Endodermal cell (in vitro differentiated cells): Measurements from ENCODE around the gene SMARCA2. TPM values are rescaled to one million over a fixed set of nuclear protein-coding genes. Genes with fewer than 3 reads are reported as not detected.

ENCODE experiments used
- DNase-seq: peaks from one replicate; pipeline ENCODE4 v3.0.0-alpha.2; 2017
- H3K27ac ChIP-seq: 2 replicates; pipeline ENCODE4 v1.5.1; 2013; ENCODE audit warnings: mild to moderate bottlenecking, low read depth, low read length, moderate library complexity
- H3K27me3 ChIP-seq: 2 replicates; pipeline ENCODE4 v1.6.1; 2013; ENCODE audit warnings: mild to moderate bottlenecking, low read length, moderate library complexity; ENCODE audit not compliant: insufficient read depth, control insufficient read depth, poor library complexity, severe bottlenecking
- H3K36me3 ChIP-seq: 2 replicates; pipeline ENCODE4 v1.7.0; 2013; ENCODE audit warnings: mild to moderate bottlenecking, low read length, moderate library complexity; ENCODE audit not compliant: control insufficient read depth, insufficient read depth
- H3K4me1 ChIP-seq: one replicate; pipeline ENCODE4 v1.7.0; 2013; ENCODE audit warnings: low read length; ENCODE audit not compliant: control insufficient read depth, insufficient read depth
- H3K4me3 ChIP-seq: 2 replicates; pipeline ENCODE4 v1.5.1; 2013; ENCODE audit warnings: mild to moderate bottlenecking, low read length, moderate library complexity
- H3K9ac ChIP-seq: 2 replicates; pipeline ENCODE4 v1.6.1; 2013; ENCODE audit warnings: mild to moderate bottlenecking, low read length, moderate library complexity; ENCODE audit not compliant: poor library complexity, severe bottlenecking; ENCODE audit errors: extremely low read depth
- H3K9me3 ChIP-seq: 2 replicates; pipeline ENCODE4 v1.6.1; 2013; ENCODE audit warnings: mild to moderate bottlenecking, low read length, moderate library complexity; ENCODE audit not compliant: control insufficient read depth
- H3K27ac Mint-ChIP-seq: 2 replicates; pipeline ENCODE4 v1.8.0; 2020; ENCODE audit warnings: mixed read lengths
- H3K27me3 Mint-ChIP-seq: 2 replicates; pipeline ENCODE4 v1.8.0; 2021; ENCODE audit warnings: mild to moderate bottlenecking, mixed read lengths; ENCODE audit not compliant: insufficient read depth
- H3K36me3 Mint-ChIP-seq: 2 replicates; pipeline ENCODE4 v1.8.0; 2020; ENCODE audit warnings: low read depth, mixed read lengths
- H3K4me1 Mint-ChIP-seq: 2 replicates; pipeline ENCODE4 v1.8.0; 2020; ENCODE audit warnings: mixed read lengths
- H3K4me3 Mint-ChIP-seq: 2 replicates; pipeline ENCODE4 v1.8.0; 2020; ENCODE audit warnings: mild to moderate bottlenecking, moderate library complexity, mixed read lengths
- H3K9me3 Mint-ChIP-seq: 2 replicates; pipeline ENCODE4 v1.8.0; 2020; ENCODE audit warnings: mild to moderate bottlenecking, mixed read lengths
- WGBS, 2 experiments: methylation state at CpG; one replicate each; pipeline versions ENCODE4 v1.1.5 to v1.1.7; 2013; ENCODE audit warnings: missing lambda C conversion rate in 2 of 2, mixed read lengths in 1 of 2; ENCODE audit not compliant: insufficient coverage in 1 of 2, insufficient read length in 1 of 2; 5-methylcytosine and 5-hydroxymethylcytosine counted together
- total RNA-seq, 2 donors: library from RNA; stranded (reverse); fragmentation: NEBNext Ultra II Directional in 1 of 2; extraction: Animal tissue kit (Norgen Biotek cat#: 25700) in 1 of 2; gene quantifications; 2 replicates in 1 of 2; 3 replicates in 1 of 2; pipeline ENCODE4 v1.2.1, GENCODE V29; 2021
- TF ChIP-seq, protein P1 (sequence below): fragments of 200-600 bp; sonication (generic); conservative IDR thresholded peaks from 2 replicates; pipeline ENCODE4 v1.5.0; 2021; ENCODE audit warnings: antibody characterized with exemption, mild to moderate bottlenecking

SMARCA2 gene
- total RNA-seq, 2 donors from 2014 or later, result 2.6 to 8.6 TPM

DNA sequence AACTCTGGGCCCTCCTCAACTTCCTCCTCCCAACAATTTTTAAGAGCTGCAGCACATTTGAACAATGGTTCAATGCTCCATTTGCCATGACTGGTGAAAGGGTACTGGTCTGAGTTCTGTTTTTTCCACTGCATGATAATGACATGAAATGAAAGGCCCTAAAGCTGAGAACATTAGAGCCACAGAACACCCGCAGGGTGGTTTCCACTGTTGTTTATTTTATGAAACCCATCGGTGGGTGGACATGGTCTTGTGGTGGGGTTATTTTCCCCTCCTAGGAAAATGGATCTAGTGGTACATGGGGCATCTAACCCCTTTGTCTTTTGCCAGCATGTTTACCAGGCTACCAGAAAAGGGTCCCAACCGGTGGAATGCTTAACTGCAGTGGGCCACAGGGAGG lies 71.8 kb downstream of the SMARCA2 start:
- Mint-ChIP-seq H3K27ac (no peak overlapping the region), H3K9me3 (no peaks in the 10 kb centered on the region), H3K4me3 (no peak overlapping the region), H3K27me3 (no peaks in the 10 kb centered on the region), H3K36me3 (no peaks in the 10 kb centered on the region), H3K4me1 (no peaks in the 10 kb centered on the region)
- DNase-seq, result no peak
- H3K27ac ChIP-seq, result no peak overlapping the region
- no peaks in the 10 kb centered on the region for H3K9me3 ChIP-seq
- H3K4me1 ChIP-seq, result no peaks in the 10 kb centered on the region
- no peaks in the 10 kb centered on the region for H3K36me3 ChIP-seq
- WGBS, 2 experiments, result 93 to 100% methylated on average over 2 to 3 of the region's 3 CpGs
- TF ChIP-seq, protein P1, sequence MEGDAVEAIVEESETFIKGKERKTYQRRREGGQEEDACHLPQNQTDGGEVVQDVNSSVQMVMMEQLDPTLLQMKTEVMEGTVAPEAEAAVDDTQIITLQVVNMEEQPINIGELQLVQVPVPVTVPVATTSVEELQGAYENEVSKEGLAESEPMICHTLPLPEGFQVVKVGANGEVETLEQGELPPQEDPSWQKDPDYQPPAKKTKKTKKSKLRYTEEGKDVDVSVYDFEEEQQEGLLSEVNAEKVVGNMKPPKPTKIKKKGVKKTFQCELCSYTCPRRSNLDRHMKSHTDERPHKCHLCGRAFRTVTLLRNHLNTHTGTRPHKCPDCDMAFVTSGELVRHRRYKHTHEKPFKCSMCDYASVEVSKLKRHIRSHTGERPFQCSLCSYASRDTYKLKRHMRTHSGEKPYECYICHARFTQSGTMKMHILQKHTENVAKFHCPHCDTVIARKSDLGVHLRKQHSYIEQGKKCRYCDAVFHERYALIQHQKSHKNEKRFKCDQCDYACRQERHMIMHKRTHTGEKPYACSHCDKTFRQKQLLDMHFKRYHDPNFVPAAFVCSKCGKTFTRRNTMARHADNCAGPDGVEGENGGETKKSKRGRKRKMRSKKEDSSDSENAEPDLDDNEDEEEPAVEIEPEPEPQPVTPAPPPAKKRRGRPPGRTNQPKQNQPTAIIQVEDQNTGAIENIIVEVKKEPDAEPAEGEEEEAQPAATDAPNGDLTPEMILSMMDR, result no peak
- H3K9ac ChIP-seq, result no peak overlapping the region
- no peaks in the 10 kb centered on the region for H3K27me3 ChIP-seq
- no peak overlapping the region for H3K4me3 ChIP-seq

DNA sequence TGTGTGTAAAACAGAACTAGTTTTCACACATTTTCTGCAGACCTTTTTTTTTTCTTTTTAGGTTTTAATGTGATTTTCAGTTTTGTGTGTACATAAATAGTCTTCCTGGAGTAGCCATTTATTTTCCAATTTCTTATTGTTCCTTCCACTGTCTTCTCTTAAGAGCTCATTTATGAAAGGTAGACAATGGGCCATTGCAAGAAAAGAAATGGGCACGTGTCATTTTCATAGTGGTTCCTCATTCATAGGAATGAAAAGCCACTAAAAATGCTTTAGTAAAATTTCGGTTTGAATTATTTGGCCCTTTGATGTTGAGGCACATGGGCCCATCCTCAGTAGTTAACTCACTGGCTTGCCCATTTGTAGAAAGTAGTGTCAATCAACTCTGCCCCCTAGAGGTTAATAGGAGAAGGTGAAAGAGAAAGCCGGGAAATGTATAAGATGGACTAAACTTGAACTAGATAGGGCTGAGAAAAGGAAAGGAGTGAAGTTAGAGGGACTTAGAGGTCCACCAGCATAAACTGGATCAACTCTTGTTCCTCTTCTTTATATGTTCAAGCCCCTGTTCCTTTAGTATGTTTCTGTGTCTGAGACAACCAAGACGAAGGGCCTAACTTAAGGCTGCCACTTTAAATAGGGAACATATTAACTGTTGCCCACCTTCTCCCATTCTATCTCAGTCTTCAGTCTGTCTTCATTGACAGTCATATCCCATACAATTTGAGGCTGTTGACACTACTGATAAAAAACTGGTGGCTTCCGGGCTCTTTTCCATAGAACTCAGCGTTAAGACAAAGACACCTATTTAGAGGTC lies 72.6 kb downstream of the SMARCA2 start:
- H3K4me3 Mint-ChIP-seq, result no peak overlapping the region
- Histone ChIP-seq H3K4me1 (no peaks in the 10 kb centered on the region), H3K27ac (no peak overlapping the region), H3K9me3 (no peaks in the 10 kb centered on the region), H3K9ac (no peak overlapping the region), H3K27me3 (no peaks in the 10 kb centered on the region), H3K4me3 (no peak overlapping the region), H3K36me3 (no peaks in the 10 kb centered on the region)
- H3K36me3 Mint-ChIP-seq, result no peaks in the 10 kb centered on the region
- TF ChIP-seq, protein P1, result peak; percentile 83
- H3K27me3 Mint-ChIP-seq, result no peaks in the 10 kb centered on the region
- WGBS, 2 experiments, result 71 to 82% methylated on average over 6 of the region's 6 CpGs
- no peaks in the 10 kb centered on the region for H3K9me3 Mint-ChIP-seq
- no peak overlapping the region for H3K27ac Mint-ChIP-seq
- no peak for DNase-seq
- H3K4me1 Mint-ChIP-seq, result no peaks in the 10 kb centered on the region

DNA sequence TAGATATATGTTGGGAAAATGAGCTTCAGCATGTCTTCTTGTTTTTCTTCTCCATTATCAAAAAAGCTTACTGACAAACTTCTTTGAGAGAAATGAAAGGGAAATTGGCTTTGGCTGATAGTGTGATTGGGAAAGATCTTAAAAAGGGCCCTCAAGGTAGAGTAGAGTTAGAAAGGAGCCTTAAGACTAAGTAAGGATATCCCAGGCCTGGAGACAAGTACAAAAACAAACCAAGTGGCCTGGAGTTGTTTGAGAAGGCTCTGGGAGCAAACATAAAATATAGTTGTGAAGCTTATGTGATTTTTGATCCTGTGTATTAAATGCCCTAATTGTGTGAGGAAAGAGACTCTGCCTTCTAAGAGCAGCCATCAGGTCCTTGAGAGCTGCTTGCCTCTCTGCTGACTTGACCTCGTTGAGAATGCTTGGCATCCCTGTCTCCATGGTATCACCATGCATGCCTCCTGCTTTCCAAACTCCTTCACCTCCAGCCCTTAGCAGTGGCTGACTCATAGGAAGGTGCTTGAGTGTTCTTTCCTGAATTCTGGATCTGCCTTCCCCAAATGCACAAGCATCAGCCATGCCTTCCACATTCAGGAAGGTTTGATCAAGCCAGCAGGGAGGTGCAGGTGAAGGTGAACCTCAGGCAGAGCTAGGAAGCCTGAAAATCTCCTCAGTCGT lies 78.9 kb downstream of the SMARCA2 start:
- Mint-ChIP-seq H3K27ac (no peak overlapping the region), H3K9me3 (no peaks in the 10 kb centered on the region)
- WGBS, 2 experiments, result 13 to 64% methylated on average over 1 to 2 of the region's 2 CpGs

More for the DNA sequence above, 78.9 kb downstream of the SMARCA2 start:
- H3K4me3 ChIP-seq, result no peak overlapping the region
- H3K27ac ChIP-seq, result no peak overlapping the region
- H3K36me3 ChIP-seq, result no peaks in the 10 kb centered on the region
- Mint-ChIP-seq H3K36me3 (no peaks in the 10 kb centered on the region), H3K4me1 (no peaks in the 10 kb centered on the region), H3K27me3 (no peaks in the 10 kb centered on the region), H3K4me3 (no peak overlapping the region)
- no peaks in the 10 kb centered on the region for H3K9me3 ChIP-seq
- TF ChIP-seq, protein P1, result no peak
- H3K4me1 ChIP-seq, result no peaks in the 10 kb centered on the region
- H3K9ac ChIP-seq, result no peak overlapping the region
- peak; percentile 76 for DNase-seq
- H3K27me3 ChIP-seq, result no peaks in the 10 kb centered on the region
